Activated naive CD4-positive, alpha-beta T cell treated with anti-CD3 and anti-CD28 coated beads, Interleukin-2, amount 50 U/mL, for 24 hours (primary cell): Measurements from ENCODE around the gene UBE2N.

Experiments used
- H3K27ac Mint-ChIP-seq: one replicate; pipeline ENCODE4 v1.8.0; 2021; ENCODE audit warnings: mild to moderate bottlenecking, mixed read lengths
- H3K27me3 Mint-ChIP-seq: one replicate; pipeline ENCODE4 v1.8.0; 2021; ENCODE audit warnings: mixed read lengths
- H3K36me3 Mint-ChIP-seq: one replicate; pipeline ENCODE4 v1.8.0; 2021; ENCODE audit warnings: mixed read lengths
- H3K4me1 Mint-ChIP-seq: one replicate; pipeline ENCODE4 v1.8.0; 2021; ENCODE audit warnings: mixed read lengths
- H3K4me3 Mint-ChIP-seq: one replicate; pipeline ENCODE4 v1.8.0; 2021; ENCODE audit warnings: mild to moderate bottlenecking, mixed read lengths
- H3K9me3 Mint-ChIP-seq: one replicate; pipeline ENCODE4 v1.8.0; 2021; ENCODE audit warnings: mixed read lengths

UBE2N gene

GRCh38 chr12:93365616-93366405, 75.9 kb downstream of the UBE2N start:
- no peaks in the 10 kb centered on the region for H3K27me3 Mint-ChIP-seq
- no peak overlapping the region for H3K4me3 Mint-ChIP-seq
- no peaks in the 10 kb centered on the region for H3K9me3 Mint-ChIP-seq
- H3K27ac Mint-ChIP-seq: no peak overlapping the region
- H3K4me1 Mint-ChIP-seq: peaks cover 5% of the 10 kb centered on the region
- H3K36me3 Mint-ChIP-seq: no peaks in the 10 kb centered on the region

GRCh38 chr12:93363841-93364297, 77.9 kb downstream of the UBE2N start:
- no peak overlapping the region for H3K4me3 Mint-ChIP-seq
- peak overlapping the region; percentile 38 for H3K27ac Mint-ChIP-seq
- H3K27me3 Mint-ChIP-seq: no peaks in the 10 kb centered on the region

GRCh38 chr12:93361151-93361919, 80.4 kb downstream of the UBE2N start:
- Mint-ChIP-seq H3K4me3 (no peak overlapping the region), H3K27ac (no peak overlapping the region), H3K4me1 (peaks cover 5% of the 10 kb centered on the region), H3K9me3 (no peaks in the 10 kb centered on the region), H3K27me3 (no peaks in the 10 kb centered on the region), H3K36me3 (no peaks in the 10 kb centered on the region)

More at GRCh38 chr12:93363841-93364297, 77.9 kb downstream of the UBE2N start:
- Mint-ChIP-seq H3K4me1 (peaks cover 5% of the 10 kb centered on the region), H3K9me3 (no peaks in the 10 kb centered on the region), H3K36me3 (no peaks in the 10 kb centered on the region)

GRCh38 chr12:93360688-93361087, 81.1 kb downstream of the UBE2N start:
- Mint-ChIP-seq H3K27me3 (no peaks in the 10 kb centered on the region), H3K4me3 (no peak overlapping the region), H3K4me1 (peaks cover 5% of the 10 kb centered on the region), H3K36me3 (no peaks in the 10 kb centered on the region), H3K27ac (peak overlapping the region; percentile 13), H3K9me3 (no peaks in the 10 kb centered on the region)

- Mint-ChIP-seq H3K36me3 (no peaks in the 10 kb centered on the region), H3K27me3 (no peaks in the 10 kb centered on the region), H3K4me1 (peaks cover 2% of the 10 kb centered on the region), H3K27ac (no peak overlapping the region), H3K4me3 (no peak overlapping the region), H3K9me3 (no peaks in the 10 kb centered on the region)
Measured at GRCh38 chr12:93358821-93359220, 82.9 kb downstream of the UBE2N start.

GRCh38 chr12:93358058-93358457, 83.7 kb downstream of the UBE2N start:
- H3K4me3 Mint-ChIP-seq: no peak overlapping the region
- H3K4me1 Mint-ChIP-seq: no peaks in the 10 kb centered on the region
- H3K27me3 Mint-ChIP-seq: no peaks in the 10 kb centered on the region
- H3K27ac Mint-ChIP-seq: no peak overlapping the region
- no peaks in the 10 kb centered on the region for H3K36me3 Mint-ChIP-seq
- no peaks in the 10 kb centered on the region for H3K9me3 Mint-ChIP-seq

GRCh38 chr12:93356214-93356613, 85.5 kb downstream of the UBE2N start:
- Mint-ChIP-seq H3K4me3 (no peak overlapping the region), H3K9me3 (no peaks in the 10 kb centered on the region), H3K4me1 (no peaks in the 10 kb centered on the region), H3K36me3 (no peaks in the 10 kb centered on the region), H3K27me3 (no peaks in the 10 kb centered on the region), H3K27ac (no peak overlapping the region)
